ENCODE data around the gene AUTS2. TPM values are rescaled to one million over a fixed set of nuclear protein-coding genes. Genes with fewer than 3 reads are reported as not detected.

AUTS2 gene
- total and polyA plus RNA-seq, 2 of the 8 experiments (the other 6 are each of a cell fraction or from before 2014, with no cell fraction given) = 25.9 to 101 TPM

- Histone ChIP-seq H4K91ac (replicated peaks; ENCODE audit: insufficient read length, low read length) (no peak overlapping the region), H3K23ac (ENCODE audit: insufficient read length) (no peak overlapping the region), H4K20me1 (replicated peaks in 1 of 2; ENCODE audit: control insufficient read depth in 1 of 2, insufficient read depth in 2 of 2, low read length in 2 of 2) (no peaks in the 10 kb centered on the region), H3K9me3 (ENCODE audit: insufficient read depth in 2 of 2, low read depth in 1 of 2, low read length in 1 of 2) (no peaks in the 10 kb centered on the region), H4K5ac (ENCODE audit: insufficient read length, low read depth, low read length) (no peak overlapping the region), H3K56ac (replicated peaks; ENCODE audit: insufficient read length, low read depth, low read length) (no peak overlapping the region), H3K23me2 (ENCODE audit: low read depth, low read length) (no peaks in the 10 kb centered on the region), H2BK120ac (replicated peaks; ENCODE audit: low read depth, low read length) (no peak overlapping the region), H2BK15ac (ENCODE audit: low read length) (no peak overlapping the region), H3K27me3 (replicated peaks in 1 of 4; ENCODE audit: control insufficient read depth in 3 of 4, extremely low read depth in 1 of 4, insufficient read depth in 3 of 4, low read length in 3 of 4) (no peaks in the 10 kb centered on the region; a peak in 1 of 7 replicates), H3K18ac (ENCODE audit: extremely low read depth, low read length) (no peak overlapping the region), H3K36me3 (ENCODE audit: control insufficient read depth in 2 of 4, insufficient read depth in 4 of 4, low read length in 3 of 4) (no peaks in the 10 kb centered on the region), H3K79me2 (ENCODE audit: control insufficient read depth in 1 of 2, insufficient read depth in 2 of 2, low read length in 2 of 2) (no peaks in the 10 kb centered on the region), H3K14ac (ENCODE audit: insufficient read length) (no peak overlapping the region), H4K8ac (ENCODE audit: extremely low read depth, insufficient read depth, low read length) (no peak overlapping the region), H2BK5ac (ENCODE audit: low read depth, low read length) (no peak overlapping the region), H3K4me3 (ENCODE audit: extremely low read depth in 1 of 4, insufficient read depth in 2 of 4, low read depth in 3 of 4, low read length in 4 of 4) (no peak overlapping the region), H2AFZ (ENCODE audit: low read length) (no peak overlapping the region; the same call in 1 of the 2 replicates), H2AK5ac (ENCODE audit: low read depth, low read length) (no peak overlapping the region), H3K4ac (replicated peaks; ENCODE audit: insufficient read length, low read depth, low read length) (no peak overlapping the region), H3K4me2 (ENCODE audit: insufficient read depth in 1 of 2, low read depth in 2 of 2, low read length in 2 of 2) (no peak overlapping the region), H2BK20ac (ENCODE audit: low read length) (no peak overlapping the region), H3K9ac (replicated peaks in 1 of 4; ENCODE audit: extremely low read depth in 1 of 4, low read depth in 3 of 4, low read length in 3 of 4) (no peak overlapping the region), H2BK12ac (ENCODE audit: low read depth, low read length) (no peak overlapping the region), H3K4me1 (replicated peaks in 1 of 4; ENCODE audit: control insufficient read depth in 3 of 4, insufficient read depth in 4 of 4, low read length in 3 of 4) (peaks cover 0 to 7% (median 2%) of the 10 kb centered on the region in 4 experiments; a peak in 1 of 7 replicates), H3K27ac (ENCODE audit: low read depth, low read length) (no peak overlapping the region), H3K79me1 (ENCODE audit: low read depth, low read length) (no peaks in the 10 kb centered on the region)
- 93% methylated on average over 5 of the region's 5 CpGs; no CpG with 5 or more reads in 1 of the 2 experiments for WGBS, 2 experiments (ENCODE audit: extremely low coverage in 1 of 2, insufficient coverage in 1 of 2, insufficient read length in 1 of 2, insufficient replicate concordance in 2 of 2, low coverage in 1 of 2, low lambda C conversion rate in 2 of 2, missing lambda C conversion rate in 1 of 2)
- FAIRE-seq = no peak
- no peak for DNase-seq (ENCODE audit: low read depth in 1 of 2, low spot score in 2 of 2)
- CTCF ChIA-PET (ENCODE audit: partially characterized antibody) = interaction anchor here (1.1 kb wide), 1 partner anchor 113 kb away, joined by 3 read pairs; no protein-coding TSS in a partner anchor
- POLR2A ChIA-PET (ENCODE audit: partially characterized antibody) = interaction anchor here (0.6 kb wide), 1 partner anchor 1444 kb away, joined by 3 read pairs; no protein-coding TSS in a partner anchor
- TF ChIP-seq CTBP2 (IDR thresholded peaks at IDR 0.05; ENCODE audit: borderline replicate concordance, insufficient read depth, insufficient read length, low read length) (no peak), JUN (IDR thresholded peaks at IDR 0.05; ENCODE audit: low read depth, low read length) (no peak), CHD2 (IDR thresholded peaks at IDR 0.05; ENCODE audit: low read length) (no peak), HDAC2 (IDR thresholded peaks at IDR 0.05; ENCODE audit: borderline replicate concordance in 1 of 2, low read depth in 2 of 2, low read length in 2 of 2) (no peak), ATF2 (IDR thresholded peaks at IDR 0.05; ENCODE audit: low read length) (no peak), KDM5A (IDR thresholded peaks at IDR 0.05; ENCODE audit: low read length) (no peak), JUND (IDR thresholded peaks at IDR 0.05; ENCODE audit: low read length) (no peak), SIRT6 (IDR thresholded peaks at IDR 0.05; ENCODE audit: low read length) (no peak), YY1 (IDR thresholded peaks at IDR 0.05; ENCODE audit: low read depth, low read length) (no peak), NRF1 (IDR thresholded peaks at IDR 0.05; ENCODE audit: low read depth, low read length) (no peak), BCL11A (IDR thresholded peaks at IDR 0.05; ENCODE audit: low read depth in 2 of 2, low read length in 2 of 2) (no peak)
Observed at GRCh38 chr7:70392256-70392876, 794.1 kb downstream of the AUTS2 start.
